IPS-18c (cell line): ENCODE data around the gene ADAMTS4.
"Not testable (repeated sequence)": the region's sequence is repeated elsewhere in the genome, so short reads cannot be mapped to it uniquely, and the experiment has no call there.

Source experiments
- H3K4me3 ChIP-seq: 2 replicates; pipeline ENCODE4 v1.7.0; 2013; ENCODE audit warnings: low read depth, mild to moderate bottlenecking, low read length, moderate library complexity; ENCODE audit not compliant: insufficient read depth
- H3K9me3 ChIP-seq: one replicate; pipeline ENCODE4 v1.6.1; 2013; ENCODE audit warnings: mild to moderate bottlenecking, low read length, moderate library complexity; ENCODE audit not compliant: control insufficient read depth, insufficient read depth

The ADAMTS4 gene

GRCh38 chr1:161198897-161199431 lies at the start of gene ADAMTS4:
ADAMTS4 (minus strand) TSS chr1:161199054; CDS start chr1:161198627, 427 bp downstream.
- no peaks in the 10 kb centered on the region for H3K9me3 ChIP-seq
- H3K4me3 ChIP-seq = peak within 1 kb of the TSS; percentile 45

- no peak overlapping the region for H3K4me3 ChIP-seq
- H3K9me3 ChIP-seq = no peaks in the 10 kb centered on the region
Measured at GRCh38 chr1:161244888-161245287, 46.0 kb upstream of the ADAMTS4 start.

- H3K4me3 ChIP-seq = no peak overlapping the region
- peaks cover 2% of the 10 kb centered on the region for H3K9me3 ChIP-seq
Measured at GRCh38 chr1:161242313-161242712, 43.5 kb upstream of the ADAMTS4 start.

- Histone ChIP-seq H3K9me3 (peaks cover 2% of the 10 kb centered on the region), H3K4me3 (no peak overlapping the region)
Measured at GRCh38 chr1:161241682-161242081, 42.8 kb upstream of the ADAMTS4 start.

- Histone ChIP-seq H3K4me3 (no peak within 1 kb of the TSS), H3K9me3 (peaks cover 2% of the 10 kb centered on the region)
Measured at GRCh38 chr1:161238039-161238473, 39.2 kb upstream of the ADAMTS4 start, which contains the start of gene NR1I3. NR1I3 (minus strand) TSS chr1:161238203; CDS start chr1:161236565, 1,638 bp downstream.

- Histone ChIP-seq H3K4me3 (no peak overlapping the region), H3K9me3 (peaks cover 2% of the 10 kb centered on the region)
Measured at GRCh38 chr1:161235957-161236775, 37.3 kb upstream of the ADAMTS4 start.

- H3K9me3 ChIP-seq = no peaks in the 10 kb centered on the region
- H3K4me3 ChIP-seq = no peak overlapping the region
Measured at GRCh38 chr1:161233102-161233501, 34.2 kb upstream of the ADAMTS4 start.

GRCh38 chr1:161230762-161231161 lies 31.9 kb upstream of the ADAMTS4 start:
- H3K4me3 ChIP-seq = no peak overlapping the region
- H3K9me3 ChIP-seq = no peaks in the 10 kb centered on the region

- Histone ChIP-seq H3K9me3 (no peaks in the 10 kb centered on the region), H3K4me3 (no peak overlapping the region)
Measured at GRCh38 chr1:161229896-161230295, 31.0 kb upstream of the ADAMTS4 start.

GRCh38 chr1:161228032-161228431 lies 29.2 kb upstream of the ADAMTS4 start:
- no peaks in the 10 kb centered on the region for H3K9me3 ChIP-seq
- H3K4me3 ChIP-seq = no peak overlapping the region

GRCh38 chr1:161227196-161227871 lies 28.5 kb upstream of the ADAMTS4 start:
- no peak overlapping the region; the same call in 1 of the 2 replicates for H3K4me3 ChIP-seq
- H3K9me3 ChIP-seq = no peaks in the 10 kb centered on the region

- H3K9me3 ChIP-seq = no peaks in the 10 kb centered on the region
- H3K4me3 ChIP-seq = peak overlapping the region; percentile 83; the same call in 1 of the 2 replicates
Measured at GRCh38 chr1:161226759-161227158, 27.9 kb upstream of the ADAMTS4 start.

GRCh38 chr1:161226320-161226711 lies 27.5 kb upstream of the ADAMTS4 start:
- peak overlapping the region; percentile 83 for H3K4me3 ChIP-seq

GRCh38 chr1:161225534-161226319 lies 26.9 kb upstream of the ADAMTS4 start, which contains the start of gene TOMM40L:
TOMM40L (plus strand) TSS chr1:161226060; CDS start chr1:161226490, 430 bp downstream.
- peak within 1 kb of the TSS; percentile 83 for H3K4me3 ChIP-seq
- no peaks in the 10 kb centered on the region for H3K9me3 ChIP-seq

More at GRCh38 chr1:161226320-161226711, 27.5 kb upstream of the ADAMTS4 start:
- H3K9me3 ChIP-seq = no peaks in the 10 kb centered on the region

- H3K4me3 ChIP-seq = no peak overlapping the region
- no peaks in the 10 kb centered on the region for H3K9me3 ChIP-seq
Measured at GRCh38 chr1:161225178-161225533, 26.3 kb upstream of the ADAMTS4 start.

- H3K9me3 ChIP-seq, H3K4me3 ChIP-seq: not testable (repeated sequence)
Measured at GRCh38 chr1:161224695-161225087, 25.8 kb upstream of the ADAMTS4 start.
